ENCODE results near the gene SZRD1. TPM values are rescaled to one million over a fixed set of nuclear protein-coding genes. Genes with fewer than 3 reads are reported as not detected.
A peak's percentile ranks its signal among the peaks of the same experiment; 100 is the strongest.
"Not testable (repeated sequence)": the region's sequence is repeated elsewhere in the genome, so short reads cannot be mapped to it uniquely, and the experiment has no call there.

SZRD1 gene
- total and polyA plus RNA-seq, 2 donors (not counting 3 experiments of a cell fraction or from before 2014, with no cell fraction given): 162 to 164 TPM

DNA sequence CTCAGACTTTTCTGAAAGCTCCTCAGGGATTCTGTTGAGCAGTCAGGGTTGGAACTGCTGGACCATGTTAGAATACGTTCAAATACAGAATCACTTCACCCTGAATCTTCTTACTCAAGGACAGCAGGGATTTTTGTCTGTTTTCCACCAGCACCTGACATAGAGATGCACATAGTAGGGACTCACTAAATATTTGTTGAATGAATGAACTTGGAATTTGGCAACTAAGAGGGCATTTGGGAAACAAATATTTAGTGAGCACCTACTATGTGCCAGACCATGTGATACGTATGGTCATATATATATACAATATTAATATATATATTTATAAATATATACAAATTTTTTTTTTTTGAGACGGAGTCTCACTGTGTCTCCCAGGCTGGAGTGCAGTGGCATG is 10.2 kb upstream of the SZRD1 start:
- POLR2A ChIA-PET: interaction anchor here (0.7 kb wide), 1 partner anchor 550 kb away, joined by 5 read pairs; no protein-coding TSS in a partner anchor
- intact Hi-C loops (cut with micrococcal nuclease): no loop called here

DNA sequence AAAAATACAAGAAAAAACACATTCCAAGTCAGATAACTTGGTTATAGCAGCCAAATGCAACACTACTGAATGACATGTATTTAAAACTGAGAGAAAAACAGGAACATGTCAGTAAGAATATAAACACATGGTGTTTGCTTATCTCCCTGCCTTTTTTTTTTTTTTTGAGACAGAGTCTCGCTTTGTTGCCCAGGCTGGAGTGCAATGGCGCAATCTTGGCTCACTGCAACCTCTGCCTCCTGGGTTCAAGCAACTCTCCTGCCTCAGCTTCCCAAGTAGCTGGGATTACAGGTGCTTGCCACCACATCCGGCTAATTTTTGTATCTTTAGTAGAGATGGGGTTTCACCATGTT is 1.9 kb upstream of the SZRD1 start:
- POLR2A ChIA-PET: not testable (repeated sequence)

More for the DNA sequence above, 10.2 kb upstream of the SZRD1 start:
- Histone ChIP-seq H3K4me3 (replicated peaks in 1 of 3; ENCODE audit: insufficient read depth in 1 of 3, low read depth in 1 of 3, low read length in 3 of 3) (no peak overlapping the region), H3K79me2 (ENCODE audit: control insufficient read depth, insufficient read depth, low read length) (peaks cover under 1% of the 10 kb centered on the region), H3K9me1 (replicated peaks; ENCODE audit: control insufficient read depth, extremely low read depth, insufficient read depth, low read length) (no peaks in the 10 kb centered on the region), H3K9me3 (replicated peaks; ENCODE audit: control insufficient read depth, insufficient read depth, low read length) (no peaks in the 10 kb centered on the region), H3K27me3 (ENCODE audit: control insufficient read depth in 2 of 2, insufficient read depth in 2 of 2, low read length in 2 of 2) (no peaks in the 10 kb centered on the region), H4K20me1 (replicated peaks; ENCODE audit: control insufficient read depth, extremely low read depth, insufficient read depth, low read length) (no peaks in the 10 kb centered on the region), H3K4me1 (ENCODE audit: control insufficient read depth, extremely low read depth, insufficient read depth, low read length) (peaks cover 11% of the 10 kb centered on the region), H3K36me3 (ENCODE audit: control insufficient read depth in 2 of 2, extremely low read depth in 1 of 2, insufficient read depth in 2 of 2, low read length in 2 of 2) (no peaks in the 10 kb centered on the region), H2AFZ (ENCODE audit: low read depth, low read length) (no peak overlapping the region), H3K27ac (ENCODE audit: insufficient read depth, low read depth, low read length) (no peak overlapping the region), H3K9ac (replicated peaks; ENCODE audit: extremely low read depth, insufficient read depth, low read length) (no peak overlapping the region), H3K4me2 (ENCODE audit: insufficient read depth, low read length) (no peak overlapping the region)
- dilution Hi-C loops (cut with MboI; ENCODE audit: extremely low pct_ligation_motif_present, low sequenced_read_pairs): no loop called here
- CTCF ChIA-PET: no interaction called here
- TF ChIP-seq EZH2 (IDR thresholded peaks at IDR 0.05; ENCODE audit: borderline replicate concordance, low read depth, low read length, severe bottlenecking) (no peak), POLR2A (IDR thresholded peaks at IDR 0.05; ENCODE audit: low read depth, low read length) (no peak), GATA2 (IDR thresholded peaks at IDR 0.05; ENCODE audit: insufficient read depth, insufficient read length, low read depth, low read length) (no peak), JUN (IDR thresholded peaks at IDR 0.05; ENCODE audit: borderline replicate concordance, insufficient read depth, insufficient read length, low read depth) (no peak)
- TF ChIP-seq, protein P1, sequence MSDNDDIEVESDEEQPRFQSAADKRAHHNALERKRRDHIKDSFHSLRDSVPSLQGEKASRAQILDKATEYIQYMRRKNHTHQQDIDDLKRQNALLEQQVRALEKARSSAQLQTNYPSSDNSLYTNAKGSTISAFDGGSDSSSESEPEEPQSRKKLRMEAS (IDR thresholded peaks at IDR 0.05; ENCODE audit: insufficient read depth, insufficient read length): no peak
- TF ChIP-seq, protein P2, sequence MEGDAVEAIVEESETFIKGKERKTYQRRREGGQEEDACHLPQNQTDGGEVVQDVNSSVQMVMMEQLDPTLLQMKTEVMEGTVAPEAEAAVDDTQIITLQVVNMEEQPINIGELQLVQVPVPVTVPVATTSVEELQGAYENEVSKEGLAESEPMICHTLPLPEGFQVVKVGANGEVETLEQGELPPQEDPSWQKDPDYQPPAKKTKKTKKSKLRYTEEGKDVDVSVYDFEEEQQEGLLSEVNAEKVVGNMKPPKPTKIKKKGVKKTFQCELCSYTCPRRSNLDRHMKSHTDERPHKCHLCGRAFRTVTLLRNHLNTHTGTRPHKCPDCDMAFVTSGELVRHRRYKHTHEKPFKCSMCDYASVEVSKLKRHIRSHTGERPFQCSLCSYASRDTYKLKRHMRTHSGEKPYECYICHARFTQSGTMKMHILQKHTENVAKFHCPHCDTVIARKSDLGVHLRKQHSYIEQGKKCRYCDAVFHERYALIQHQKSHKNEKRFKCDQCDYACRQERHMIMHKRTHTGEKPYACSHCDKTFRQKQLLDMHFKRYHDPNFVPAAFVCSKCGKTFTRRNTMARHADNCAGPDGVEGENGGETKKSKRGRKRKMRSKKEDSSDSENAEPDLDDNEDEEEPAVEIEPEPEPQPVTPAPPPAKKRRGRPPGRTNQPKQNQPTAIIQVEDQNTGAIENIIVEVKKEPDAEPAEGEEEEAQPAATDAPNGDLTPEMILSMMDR (IDR thresholded peaks at IDR 0.05; ENCODE audit: extremely low read depth in 1 of 2, insufficient read depth in 1 of 2, low read depth in 1 of 2, low read length in 2 of 2): no peak
- DNase-seq (ENCODE audit: low read depth, low spot score): no peak
- no peak for FAIRE-seq
- no TSS peak for BruUV-seq (replicated peaks)

More for the DNA sequence above, 1.9 kb upstream of the SZRD1 start:
- intact Hi-C loops (cut with micrococcal nuclease); H3K4me3 ChIP-seq (replicated peaks in 1 of 3; ENCODE audit: insufficient read depth in 1 of 3, low read depth in 1 of 3, low read length in 3 of 3); FAIRE-seq; H4K20me1 ChIP-seq (replicated peaks; ENCODE audit: control insufficient read depth, extremely low read depth, insufficient read depth, low read length); H3K27ac ChIP-seq (ENCODE audit: insufficient read depth, low read depth, low read length); H3K9me3 ChIP-seq (replicated peaks; ENCODE audit: control insufficient read depth, insufficient read depth, low read length); H3K9me1 ChIP-seq (replicated peaks; ENCODE audit: control insufficient read depth, extremely low read depth, insufficient read depth, low read length); H3K4me2 ChIP-seq (ENCODE audit: insufficient read depth, low read length); BruUV-seq (replicated peaks); dilution Hi-C loops (cut with MboI; ENCODE audit: extremely low pct_ligation_motif_present, low sequenced_read_pairs); H3K36me3 ChIP-seq (ENCODE audit: control insufficient read depth in 2 of 2, extremely low read depth in 1 of 2, insufficient read depth in 2 of 2, low read length in 2 of 2); H3K27me3 ChIP-seq (ENCODE audit: control insufficient read depth in 2 of 2, insufficient read depth in 2 of 2, low read length in 2 of 2); H3K9ac ChIP-seq (replicated peaks; ENCODE audit: extremely low read depth, insufficient read depth, low read length); H2AFZ ChIP-seq (ENCODE audit: low read depth, low read length): not testable (repeated sequence)
- CTCF ChIA-PET: interaction anchor here (0.9 to 6.1 kb wide), 5 partner anchors 10 to 292 kb away, joined by 3 to 76 read pairs (median 5); partner anchors contain the start of genes FAM131C and FBXO42
- DNase-seq (ENCODE audit: low read depth, low spot score): peak; percentile 77
- Histone ChIP-seq H3K4me1 (ENCODE audit: control insufficient read depth, extremely low read depth, insufficient read depth, low read length) (peaks cover 12% of the 10 kb centered on the region), H3K79me2 (ENCODE audit: control insufficient read depth, insufficient read depth, low read length) (peaks cover 26% of the 10 kb centered on the region)

Measured in endothelial cell of umbilical vein (primary cell).